Stimulated activated CD4-positive, alpha-beta T cell treated with anti-CD3 and anti-CD28 coated beads, Interleukin-15, amount 100 ng/mL, for 48 hours (primary cell): ENCODE results near the gene CAPZB.

Experiments
- DNase-seq, 2 donors: peaks; one replicate each; pipeline ENCODE4 v3.0.0-alpha.2; 2020; ENCODE audit warnings: low read depth in 2 of 2

Gene CAPZB

DNA sequence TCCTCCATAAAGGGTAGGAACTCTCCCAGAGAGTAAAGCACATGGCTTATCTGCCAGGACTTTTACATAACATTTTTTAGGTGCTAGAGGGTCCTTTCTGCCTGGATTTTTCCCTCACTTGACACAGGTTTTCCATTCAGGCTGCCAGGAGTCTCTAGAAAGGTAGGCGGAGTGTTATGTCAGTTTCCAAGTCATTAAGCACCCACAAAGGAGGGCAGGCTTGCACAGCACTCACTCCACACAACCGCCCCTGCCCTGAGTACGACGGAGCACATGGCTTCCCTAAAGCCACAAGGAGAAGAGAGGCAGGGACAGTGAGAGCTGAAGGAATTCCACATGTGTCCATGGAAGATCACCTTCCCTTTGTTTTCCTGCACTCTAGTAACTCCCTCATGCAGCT is 55.7 kb downstream of the CAPZB start:
- no peak for DNase-seq

GRCh38 chr1:19427087-19427781 is 58.1 kb downstream of the CAPZB start:
- DNase-seq = no peak

GRCh38 chr1:19426294-19427086 is 58.8 kb downstream of the CAPZB start:
- no peak for DNase-seq

DNA sequence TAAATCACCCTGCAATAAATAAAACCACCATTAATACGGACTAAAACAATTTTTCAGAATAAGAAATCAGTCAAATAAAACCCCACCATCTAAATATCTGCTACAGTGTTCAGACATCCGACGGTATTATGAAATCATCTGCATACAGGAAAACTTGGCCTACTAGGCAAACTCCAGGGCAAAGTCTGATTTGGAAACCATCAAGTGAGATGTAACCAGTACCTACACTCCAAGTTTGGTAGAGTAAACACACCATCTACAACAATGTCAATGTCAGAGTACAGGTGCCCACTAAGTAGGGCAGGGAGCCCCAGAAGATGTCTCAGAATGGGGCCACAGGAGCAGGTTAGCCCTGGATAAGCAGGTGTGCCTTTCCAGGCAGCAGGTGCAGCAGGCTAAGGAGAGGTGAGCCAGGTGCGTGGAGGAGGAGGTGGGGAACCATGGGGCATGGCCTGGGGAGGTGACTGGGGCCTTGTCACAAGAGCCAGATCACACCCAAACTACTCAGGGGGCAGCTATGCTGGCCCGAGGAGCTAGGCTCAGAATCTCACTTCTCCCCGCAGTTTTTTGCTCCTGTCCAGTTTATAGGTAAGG is 59.6 kb downstream of the CAPZB start:
- no peak for DNase-seq

- DNase-seq = no peak
Measured at GRCh38 chr1:19424651-19425570, 60.4 kb downstream of the CAPZB start.

GRCh38 chr1:19423130-19423529 is 62.2 kb downstream of the CAPZB start:
- no peak for DNase-seq

DNA sequence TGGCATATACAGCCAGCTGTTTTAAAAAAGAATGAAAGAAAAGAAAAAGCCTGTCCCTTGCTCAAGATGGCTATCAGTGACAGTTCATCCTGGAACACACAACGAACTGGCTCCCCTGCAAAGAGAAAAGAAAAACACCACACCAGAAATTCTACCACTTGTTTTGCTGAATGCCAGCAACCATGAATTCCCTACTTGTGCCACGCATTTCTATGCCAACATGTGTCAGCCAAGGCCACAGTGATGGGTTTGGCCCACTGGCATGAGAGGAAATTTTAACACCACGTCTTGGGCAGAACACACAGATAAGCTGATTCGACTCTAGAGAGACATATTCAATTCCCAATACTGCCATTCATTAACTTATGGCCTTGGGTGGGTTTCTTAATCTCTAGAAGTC is 64.0 kb downstream of the CAPZB start:
- no peak for DNase-seq

DNA sequence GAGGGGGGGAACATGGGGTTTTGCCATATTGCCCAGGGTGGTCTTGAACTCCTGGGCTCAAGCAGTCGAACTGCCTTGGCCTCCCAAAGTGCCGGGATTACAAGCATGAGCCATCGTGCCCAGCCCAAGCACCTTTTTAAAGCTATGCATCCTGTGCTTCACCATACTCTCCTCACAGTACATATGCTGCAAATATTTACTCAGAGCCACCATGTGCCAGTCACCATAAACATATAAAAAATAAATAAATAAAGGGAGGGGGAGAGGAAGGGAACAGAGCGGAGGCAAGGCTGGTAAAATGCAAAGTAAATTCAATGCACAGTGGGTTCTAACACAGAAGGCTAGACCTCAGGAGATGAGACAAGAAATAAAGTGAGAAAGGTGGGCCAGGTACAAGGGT is 64.7 kb downstream of the CAPZB start:
- no peak for DNase-seq

DNA sequence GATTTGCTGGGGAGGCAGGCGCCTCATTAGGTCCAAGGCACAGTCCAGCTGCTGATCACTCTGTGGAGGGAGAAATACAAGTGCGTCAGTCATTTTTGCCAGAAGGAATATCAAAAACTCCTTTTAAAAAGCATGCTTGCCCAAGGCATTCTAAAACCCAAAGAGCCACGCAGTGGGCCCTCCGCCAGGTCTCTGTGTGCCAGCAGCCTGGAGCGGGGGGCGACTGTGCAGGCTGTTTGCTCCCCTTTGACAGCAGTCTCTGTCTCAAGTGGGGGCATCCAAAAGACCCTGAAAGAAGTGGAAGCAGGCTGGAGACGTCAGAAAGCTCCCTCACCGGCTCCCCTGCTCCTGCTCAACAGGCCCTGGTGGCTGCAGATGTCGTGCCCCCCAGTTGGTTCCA is 65.6 kb downstream of the CAPZB start:
- no peak for DNase-seq

DNA sequence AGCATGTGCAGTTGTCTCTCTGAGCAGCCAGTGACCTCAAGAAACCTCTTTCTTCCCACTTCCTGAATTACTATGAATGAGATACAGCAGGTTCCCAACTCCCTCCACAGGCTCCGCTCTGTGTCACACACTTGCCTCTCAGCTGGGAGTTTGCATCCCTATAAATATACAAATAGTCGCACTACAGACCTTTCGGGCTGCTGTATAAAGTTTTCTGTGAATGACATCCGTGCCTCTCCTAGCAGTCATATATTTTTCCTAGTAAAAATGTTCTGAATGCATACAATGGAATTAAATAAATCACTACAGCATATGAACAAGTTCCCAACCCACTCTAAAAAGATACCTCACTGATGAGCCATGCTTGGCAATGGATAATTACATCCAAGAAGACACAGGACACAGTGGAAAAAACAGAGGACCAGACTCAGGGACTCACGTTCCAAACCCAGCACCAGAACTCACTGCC is 66.8 kb downstream of the CAPZB start:
- no peak for DNase-seq

DNA sequence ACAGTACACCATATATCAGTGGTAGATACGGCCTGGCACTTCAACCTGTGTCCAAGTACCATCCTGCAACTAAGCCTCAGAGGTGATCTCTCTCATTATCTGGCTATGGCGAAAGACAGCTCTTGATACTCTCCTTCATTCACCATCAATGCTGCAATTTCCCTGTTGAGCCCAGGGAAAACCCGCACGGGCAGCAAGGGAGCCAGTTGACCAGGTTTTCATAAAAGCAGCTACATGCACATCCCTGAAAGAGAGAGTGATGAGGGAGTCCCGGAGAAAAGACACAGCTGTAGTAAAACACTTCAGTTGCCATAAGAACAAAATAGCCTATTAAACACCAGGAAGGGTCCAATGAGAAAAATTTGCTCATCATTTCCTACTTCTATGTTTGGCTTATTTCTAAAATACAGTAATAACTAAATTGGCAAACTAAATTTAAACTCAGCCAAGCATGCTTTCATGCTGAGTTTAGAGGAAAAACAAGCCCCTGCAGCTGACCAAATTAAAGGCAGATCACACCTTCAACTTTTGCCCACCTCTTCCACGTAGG is 68.3 kb downstream of the CAPZB start:
- DNase-seq = no peak

- DNase-seq = no peak
Measured at GRCh38 chr1:19416145-19416544, 69.2 kb downstream of the CAPZB start.

DNA sequence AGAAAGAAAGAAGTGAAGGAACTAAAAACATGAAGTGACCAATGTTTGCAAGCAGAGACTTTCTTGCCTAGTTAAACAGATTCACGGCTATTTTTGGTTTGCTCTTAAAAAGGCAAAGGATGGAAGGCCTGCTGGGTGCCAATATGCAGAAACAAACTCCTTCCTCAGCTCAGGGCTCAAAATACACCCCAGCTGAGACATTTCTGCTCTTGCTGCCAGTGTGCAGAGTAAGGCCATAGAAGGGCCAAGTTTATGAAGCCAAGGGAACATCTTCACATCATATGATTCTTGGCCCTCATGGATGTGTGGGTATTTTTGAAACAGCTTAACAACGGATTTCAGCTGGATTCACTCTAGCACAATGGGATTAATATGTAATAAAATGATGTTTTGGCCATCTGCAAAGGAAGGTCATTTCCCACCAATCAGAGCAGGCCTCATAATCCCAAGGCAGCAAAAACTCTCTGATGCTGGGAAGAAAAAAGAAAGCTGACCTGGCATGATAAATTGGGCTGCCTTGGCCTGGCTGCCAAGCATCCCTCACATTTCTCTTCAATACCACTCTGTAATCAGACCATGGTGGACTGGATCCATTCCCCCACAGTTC is 70.7 kb downstream of the CAPZB start:
- DNase-seq = no peak

GRCh38 chr1:19413999-19414398 is 71.3 kb downstream of the CAPZB start:
- no peak for DNase-seq

DNA sequence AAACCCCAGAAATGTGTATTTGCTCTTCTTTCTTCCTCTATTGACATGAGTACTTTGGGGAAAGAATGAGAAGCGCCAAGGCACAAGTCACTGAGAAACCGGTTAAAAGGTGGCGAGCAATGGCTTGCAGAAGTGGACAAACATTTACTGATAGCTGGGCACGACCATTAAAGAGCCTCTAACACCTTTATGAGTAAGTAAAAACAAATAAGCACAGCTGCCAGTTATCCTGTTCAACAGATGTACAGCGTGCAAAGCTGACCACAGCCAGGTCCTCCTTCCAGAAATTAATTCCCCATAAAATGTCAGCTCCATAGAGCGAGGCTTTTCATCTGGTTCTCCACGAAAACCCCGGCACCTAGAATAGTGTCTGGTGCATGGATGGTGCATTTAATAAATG is 72.7 kb downstream of the CAPZB start:
- DNase-seq = no peak

DNA sequence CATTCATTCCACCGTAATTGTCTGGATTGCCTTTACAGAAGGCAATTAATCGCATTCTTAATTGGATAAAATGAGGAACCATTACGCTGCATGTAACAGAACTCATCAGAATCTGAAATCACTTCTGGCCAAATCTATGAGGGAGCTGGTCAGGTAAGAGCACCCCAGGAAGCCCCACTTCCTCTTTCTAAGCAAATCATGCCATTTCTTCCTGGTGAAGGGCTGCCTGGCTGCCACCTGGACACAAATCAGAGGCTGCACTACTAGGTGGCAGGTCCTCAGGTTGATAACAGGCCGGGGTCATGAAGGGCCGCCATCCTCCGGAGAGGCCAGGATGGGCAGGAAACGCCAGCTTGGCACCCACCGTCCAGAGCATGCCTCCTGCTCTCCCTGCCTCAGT is 73.7 kb downstream of the CAPZB start:
- DNase-seq = no peak

- no peak for DNase-seq
Measured at GRCh38 chr1:19410393-19410792, 74.9 kb downstream of the CAPZB start.

DNA sequence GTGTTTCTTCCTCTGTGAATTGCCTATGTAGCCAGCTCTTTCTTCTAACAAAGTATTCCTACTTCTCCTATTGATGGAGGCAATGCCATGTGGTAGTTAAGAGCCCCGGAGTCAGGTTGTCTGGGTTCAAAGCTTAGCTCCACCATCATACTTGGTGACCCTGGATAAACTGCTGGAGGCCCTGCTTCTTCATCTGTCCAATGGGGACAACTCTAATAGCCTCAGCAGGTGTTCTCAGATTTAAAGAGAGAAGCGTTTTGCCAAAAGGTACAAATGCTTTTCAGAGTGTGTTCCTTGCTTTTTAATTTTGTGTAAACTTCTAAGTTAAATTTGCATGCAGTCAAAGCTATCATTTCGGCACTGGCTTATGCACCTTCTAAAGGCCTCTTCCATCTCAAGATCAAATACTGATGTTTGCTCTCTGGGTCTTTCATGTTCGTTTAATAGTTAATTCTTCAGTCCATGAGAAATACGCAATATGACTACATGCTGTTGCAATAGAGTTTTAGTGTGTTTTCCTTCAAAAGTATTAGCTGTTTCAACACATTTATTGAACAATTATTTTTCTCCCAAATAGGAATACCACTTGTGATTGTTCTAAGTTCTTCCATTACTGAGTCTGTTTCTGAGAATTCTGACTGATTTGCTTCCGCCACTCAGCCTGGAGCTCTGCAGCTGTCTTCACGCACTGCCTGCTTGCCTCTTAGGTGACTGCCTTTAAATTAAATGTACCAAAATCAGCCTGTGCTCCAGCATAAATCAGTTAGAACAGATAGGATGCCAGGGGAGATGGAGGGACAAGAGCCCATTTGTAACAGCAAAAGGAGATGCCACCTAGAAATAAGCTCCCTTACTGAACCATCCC is 75.6 kb downstream of the CAPZB start:
- DNase-seq = no peak

DNA sequence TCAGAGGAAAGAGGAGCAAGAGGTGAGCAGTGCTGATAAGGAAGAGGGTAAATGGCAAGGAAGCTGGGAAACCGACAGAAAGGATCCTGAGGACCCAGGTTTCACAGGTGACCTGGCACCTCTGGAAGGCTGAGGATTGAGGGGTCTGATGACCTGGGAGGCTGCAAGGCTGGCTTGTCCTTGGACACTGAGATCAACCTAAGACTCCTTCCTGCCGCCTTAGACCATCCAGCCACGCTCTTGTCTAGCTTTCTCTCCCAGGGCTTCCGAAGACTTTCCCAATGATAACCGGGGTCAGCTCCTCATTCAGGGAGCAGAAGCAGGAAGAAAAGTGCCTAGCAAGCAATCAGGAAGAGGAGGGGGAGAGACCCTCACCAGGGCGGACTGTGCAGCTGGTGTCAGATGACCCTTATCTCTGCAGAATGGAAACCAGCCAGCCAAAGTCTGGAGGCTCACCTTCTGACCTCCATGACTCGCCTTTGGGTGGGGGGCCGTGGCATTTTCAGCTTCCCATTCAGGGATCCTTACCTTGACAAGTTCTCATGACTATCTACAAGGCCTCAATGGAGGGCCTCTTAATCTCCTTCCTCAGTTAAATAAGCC is 77.7 kb downstream of the CAPZB start:
- no peak for DNase-seq

- DNase-seq = no peak
Measured at GRCh38 chr1:19406680-19407079, 78.7 kb downstream of the CAPZB start.
